Measurements from ENCODE around the gene PPEF1. TPM values are rescaled to one million over a fixed set of nuclear protein-coding genes. Genes with fewer than 3 reads are reported as not detected.
"Not testable (repeated sequence)": the region's sequence is repeated elsewhere in the genome, so short reads cannot be mapped to it uniquely, and the experiment has no call there.

PPEF1 gene
- total RNA-seq, 2 donors from 2014 or later, result 0.09 to 1.4 TPM

GRCh38 chrX:18698737-18699650 lies 8.5 kb upstream of the PPEF1 start:
- DNase-seq (no peak), ATAC-seq (no peak)
- intact Hi-C loops (cut with DNase I), result no loop called here

- DNase-seq (peak; percentile 76), ATAC-seq (no peak)
Observed at GRCh38 chrX:18701621-18702361, 5.7 kb upstream of the PPEF1 start.

GRCh38 chrX:18702362-18703195 lies 4.9 kb upstream of the PPEF1 start:
- DNase-seq, result no peak
- ATAC-seq, result peak in 1 of 2 donors; percentile 50

More at GRCh38 chrX:18701621-18702361, 5.7 kb upstream of the PPEF1 start:
- intact Hi-C loops (cut with DNase I), result no loop called here

GRCh38 chrX:18709833-18710232 lies 2.4 kb downstream of the PPEF1 start:
- intact Hi-C loops (cut with DNase I), result no loop called here
- ATAC-seq (no peak), DNase-seq (no peak)

More at GRCh38 chrX:18702362-18703195, 4.9 kb upstream of the PPEF1 start:
- intact Hi-C loops (cut with DNase I), result no loop called here

- DNase-seq (no peak), ATAC-seq (no peak)
- intact Hi-C loops (cut with DNase I), result no loop called here
Observed at GRCh38 chrX:18714910-18715309, 7.5 kb downstream of the PPEF1 start.

- ATAC-seq, result no peak
- intact Hi-C loops (cut with DNase I), result no loop called here
- no peak for DNase-seq
Observed at GRCh38 chrX:18719852-18720251, 12.4 kb downstream of the PPEF1 start.

- DNase-seq, result no peak
- ATAC-seq, result no peak
- intact Hi-C loops (cut with DNase I), result no loop called here
Observed at GRCh38 chrX:18721683-18722499, 14.4 kb downstream of the PPEF1 start.

- intact Hi-C loops (cut with DNase I), result no loop called here
- DNase-seq (no peak), ATAC-seq (no peak)
Observed at GRCh38 chrX:18722500-18723071, 15.1 kb downstream of the PPEF1 start.

GRCh38 chrX:18725310-18725943 lies 18.0 kb downstream of the PPEF1 start:
- intact Hi-C loops (cut with DNase I), result no loop called here
- ATAC-seq, result no peak
- no peak for DNase-seq

- ATAC-seq, result peak in 1 of 2 donors; percentile 38
- DNase-seq, result no peak
- intact Hi-C loops (cut with DNase I), result no loop called here
Observed at GRCh38 chrX:18733287-18733686, 25.8 kb downstream of the PPEF1 start.

- DNase-seq; intact Hi-C loops (cut with DNase I); ATAC-seq: not testable (repeated sequence)
Observed at GRCh38 chrX:18739609-18740008, 32.2 kb downstream of the PPEF1 start.

- no peak for ATAC-seq
- intact Hi-C loops (cut with DNase I), result no loop called here
- no peak for DNase-seq
Observed at GRCh38 chrX:18748499-18748898, 41.1 kb downstream of the PPEF1 start.

GRCh38 chrX:18753631-18754030 lies 46.2 kb downstream of the PPEF1 start:
- intact Hi-C loops (cut with DNase I), result no loop called here
- ATAC-seq (no peak), DNase-seq (no peak)

- DNase-seq (no peak), ATAC-seq (no peak)
- intact Hi-C loops (cut with DNase I), result no loop called here
Observed at GRCh38 chrX:18755651-18756050, 48.2 kb downstream of the PPEF1 start.

GRCh38 chrX:18757956-18758932 lies 50.8 kb downstream of the PPEF1 start:
- intact Hi-C loops (cut with DNase I), result no loop called here
- no peak for ATAC-seq
- no peak for DNase-seq

- ATAC-seq (no peak), DNase-seq (no peak)
- intact Hi-C loops (cut with DNase I), result no loop called here
Observed at GRCh38 chrX:18761750-18762149, 54.3 kb downstream of the PPEF1 start.

GRCh38 chrX:18763106-18763505 lies 55.7 kb downstream of the PPEF1 start:
- intact Hi-C loops (cut with DNase I); ATAC-seq: not testable (repeated sequence)

More at GRCh38 chrX:18763106-18763505, 55.7 kb downstream of the PPEF1 start:
- not testable (repeated sequence) for DNase-seq
